ENCODE measurements around the gene CEP70.
"Not testable (repeated sequence)": the region's sequence is repeated elsewhere in the genome, so short reads cannot be mapped to it uniquely, and the experiment has no call there.

Gene CEP70

DNA sequence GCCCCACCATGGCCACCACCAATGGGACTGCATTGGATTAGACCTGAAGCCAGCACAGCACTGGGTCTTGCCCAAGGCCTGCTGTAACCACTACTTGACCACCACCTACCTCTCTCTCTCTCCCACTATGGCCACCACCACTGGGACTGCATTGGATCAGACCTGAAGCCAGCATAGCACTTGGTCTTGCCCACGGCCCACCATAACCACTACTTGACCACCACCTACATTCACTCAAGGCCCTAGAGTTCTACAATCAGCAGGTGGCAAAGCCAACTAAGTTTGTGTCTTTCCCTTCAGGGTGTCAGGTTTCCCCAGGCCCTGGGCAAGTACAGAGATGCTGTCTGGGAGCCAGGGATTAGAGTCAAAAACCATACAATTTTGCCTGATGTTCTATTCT, 102.1 kb downstream of the CEP70 start:
- DNase-seq (ENCODE audit: extremely low spot score), result no peak
- no peak for TF ChIP-seq CTBP1 (IDR thresholded peaks at IDR 0.05; ENCODE audit: borderline replicate concordance)
- no peak for TF ChIP-seq FOXM1 (IDR thresholded peaks at IDR 0.05; ENCODE audit: borderline replicate concordance)
- TF ChIP-seq SUZ12 (IDR thresholded peaks at IDR 0.05), result no peak
- TF ChIP-seq ZNF384 (IDR thresholded peaks at IDR 0.05), result no peak
- no peak for TF ChIP-seq ELF4 (IDR thresholded peaks at IDR 0.05)
- TF ChIP-seq PKNOX1 (IDR thresholded peaks at IDR 0.05), result no peak
- no peak for TF ChIP-seq SP1 (IDR thresholded peaks at IDR 0.05)
- TF ChIP-seq FOXA1 (IDR thresholded peaks at IDR 0.05), result no peak
- TF ChIP-seq HDGF (IDR thresholded peaks at IDR 0.05; ENCODE audit: borderline replicate concordance), result no peak
- TF ChIP-seq NFRKB (IDR thresholded peaks at IDR 0.05), result no peak
- TF ChIP-seq LEF1 (IDR thresholded peaks at IDR 0.05; ENCODE audit: borderline replicate concordance), result no peak
- TF ChIP-seq FOXK2 (IDR thresholded peaks at IDR 0.05), result no peak
- no peak for TF ChIP-seq ARNT (IDR thresholded peaks at IDR 0.05)
- no peak for TF ChIP-seq L3MBTL2 (conservative IDR thresholded peaks at IDR 0.05)
- no peak for TF ChIP-seq TARDBP (IDR thresholded peaks at IDR 0.05)
- no peak for TF ChIP-seq BHLHE40 (IDR thresholded peaks at IDR 0.05; ENCODE audit: borderline replicate concordance)
- ChIA-PET CTCF (no interaction called here), POLR2A (no interaction called here)

DNA sequence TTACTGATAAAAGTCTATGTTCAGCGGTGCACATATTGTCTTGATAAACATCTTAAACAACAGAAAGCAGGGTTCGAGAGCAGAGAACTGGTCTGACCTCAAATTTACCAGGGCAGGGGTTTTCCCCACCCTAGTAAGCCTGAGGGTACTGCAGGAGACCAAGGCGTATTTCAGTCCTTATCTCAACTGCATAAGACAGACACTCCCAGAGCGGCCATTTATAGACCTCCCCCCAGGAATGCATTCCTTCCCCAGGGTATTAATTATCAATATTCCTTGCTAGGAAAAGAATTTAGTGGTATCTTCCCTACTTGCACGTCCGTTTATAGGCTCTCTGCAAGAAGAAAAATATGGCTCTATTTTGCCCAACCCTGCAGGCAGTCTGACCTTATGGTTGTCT, 107.5 kb downstream of the CEP70 start:
- POLR2A ChIA-PET, CTCF ChIA-PET: not testable (repeated sequence)

GRCh38 chr3:138484672-138485071, 109.4 kb downstream of the CEP70 start:
- POLR2A ChIA-PET; DNase-seq (ENCODE audit: extremely low spot score); CTCF ChIA-PET: not testable (repeated sequence)

More for the DNA sequence above, 107.5 kb downstream of the CEP70 start:
- not testable (repeated sequence) for DNase-seq (ENCODE audit: extremely low spot score)

DNA sequence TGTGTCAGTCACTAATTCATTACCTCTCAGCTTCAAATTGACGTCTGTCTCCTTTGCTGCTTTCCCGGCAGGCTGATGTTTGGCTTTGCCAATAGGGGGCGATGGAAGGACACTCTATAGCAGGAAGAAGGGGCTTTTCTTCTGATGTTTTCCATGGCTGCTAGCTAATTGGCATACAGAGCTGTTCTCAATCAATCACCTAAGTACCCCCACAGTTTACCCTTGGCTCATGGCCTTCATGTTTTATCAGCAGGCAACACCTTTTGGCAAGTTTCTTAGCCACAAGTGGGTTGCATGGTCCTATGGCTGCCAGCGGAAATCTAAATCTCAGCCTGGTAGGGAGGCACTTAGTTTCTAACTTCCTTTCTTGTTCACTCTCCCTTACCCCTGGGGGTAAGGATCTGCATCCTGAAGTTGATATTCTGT, 114.6 kb downstream of the CEP70 start:
- ChIA-PET POLR2A (interaction anchor here (1.0 to 1.1 kb wide), 2 partner anchors 114 to 436 kb away, joined by 4 to 6 read pairs; partner anchors contain the start of gene CEP70), CTCF (interaction anchor here (0.6 to 1.6 kb wide), 13 partner anchors 10 to 461 kb away, joined by 3 to 13 read pairs (median 4); no protein-coding TSS in a partner anchor)
- no peak for TF ChIP-seq FOXM1 (IDR thresholded peaks at IDR 0.05; ENCODE audit: borderline replicate concordance)
- TF ChIP-seq PKNOX1 (IDR thresholded peaks at IDR 0.05), result peak; percentile 60
- DNase-seq (ENCODE audit: extremely low spot score), result peak; percentile 66

GRCh38 chr3:138477801-138478200, 116.3 kb downstream of the CEP70 start:
- no peak for DNase-seq (ENCODE audit: extremely low spot score)
- ChIA-PET POLR2A (no interaction called here), CTCF (interaction anchor here (1.5 kb wide), 1 partner anchor 115 kb away, joined by 3 read pairs; no protein-coding TSS in a partner anchor)
- TF ChIP-seq FOXM1 (IDR thresholded peaks at IDR 0.05; ENCODE audit: borderline replicate concordance), result no peak
- TF ChIP-seq ZNF384 (IDR thresholded peaks at IDR 0.05), result no peak
- no peak for TF ChIP-seq L3MBTL2 (conservative IDR thresholded peaks at IDR 0.05)
- no peak for TF ChIP-seq PKNOX1 (IDR thresholded peaks at IDR 0.05)
- TF ChIP-seq LEF1 (IDR thresholded peaks at IDR 0.05; ENCODE audit: borderline replicate concordance), result no peak
- no peak for TF ChIP-seq NFRKB (IDR thresholded peaks at IDR 0.05)
- TF ChIP-seq ARNT (IDR thresholded peaks at IDR 0.05), result no peak
- no peak for TF ChIP-seq HDGF (IDR thresholded peaks at IDR 0.05; ENCODE audit: borderline replicate concordance)
- TF ChIP-seq BHLHE40 (IDR thresholded peaks at IDR 0.05; ENCODE audit: borderline replicate concordance), result no peak
- no peak for TF ChIP-seq SP1 (IDR thresholded peaks at IDR 0.05)
- TF ChIP-seq ELF4 (IDR thresholded peaks at IDR 0.05), result no peak
- no peak for TF ChIP-seq SUZ12 (IDR thresholded peaks at IDR 0.05)
- TF ChIP-seq CTBP1 (IDR thresholded peaks at IDR 0.05; ENCODE audit: borderline replicate concordance), result no peak

GRCh38 chr3:138477120-138477519, 116.9 kb downstream of the CEP70 start:
- CTCF ChIA-PET, result interaction anchor here (1.5 kb wide), 1 partner anchor 116 kb away, joined by 3 read pairs; no protein-coding TSS in a partner anchor
- no peak for TF ChIP-seq BHLHE40 (IDR thresholded peaks at IDR 0.05; ENCODE audit: borderline replicate concordance)
- TF ChIP-seq L3MBTL2 (conservative IDR thresholded peaks at IDR 0.05), result no peak
- no peak for TF ChIP-seq ZNF384 (IDR thresholded peaks at IDR 0.05)
- TF ChIP-seq FOXK2 (IDR thresholded peaks at IDR 0.05), result no peak
- no peak for TF ChIP-seq CTBP1 (IDR thresholded peaks at IDR 0.05; ENCODE audit: borderline replicate concordance)
- no peak for TF ChIP-seq FOXA1 (IDR thresholded peaks at IDR 0.05)
- no peak for TF ChIP-seq HDGF (IDR thresholded peaks at IDR 0.05; ENCODE audit: borderline replicate concordance)
- no peak for TF ChIP-seq FOXM1 (IDR thresholded peaks at IDR 0.05; ENCODE audit: borderline replicate concordance)
- no peak for TF ChIP-seq ARNT (IDR thresholded peaks at IDR 0.05)
- TF ChIP-seq TARDBP (IDR thresholded peaks at IDR 0.05), result no peak
- TF ChIP-seq LEF1 (IDR thresholded peaks at IDR 0.05; ENCODE audit: borderline replicate concordance), result no peak
- no peak for TF ChIP-seq NFRKB (IDR thresholded peaks at IDR 0.05)
- no peak for TF ChIP-seq SP1 (IDR thresholded peaks at IDR 0.05)
- TF ChIP-seq PKNOX1 (IDR thresholded peaks at IDR 0.05), result no peak
- no peak for TF ChIP-seq ELF4 (IDR thresholded peaks at IDR 0.05)
- TF ChIP-seq SUZ12 (IDR thresholded peaks at IDR 0.05), result no peak
- POLR2A ChIA-PET, result no interaction called here
- no peak for DNase-seq (ENCODE audit: extremely low spot score)
